ENCODE data around the gene EPHA8.
A peak's percentile ranks its signal among the peaks of the same experiment; 100 is the strongest.

The EPHA8 gene

GRCh38 chr1:22588899-22589422 lies 25.7 kb downstream of the EPHA8 start:
- no peak for DNase-seq

- DNase-seq: no peak
These were observed 28.3 kb downstream of the EPHA8 start for GRCh38 chr1:22591576-22591975.

- no peak for DNase-seq
These were observed 28.8 kb downstream of the EPHA8 start for GRCh38 chr1:22592051-22592450.

- DNase-seq: no peak
These were observed 29.9 kb downstream of the EPHA8 start for GRCh38 chr1:22592919-22593790.

GRCh38 chr1:22594396-22594795 lies 31.1 kb downstream of the EPHA8 start:
- DNase-seq: no peak

- DNase-seq: no peak
These were observed 31.8 kb downstream of the EPHA8 start for GRCh38 chr1:22595108-22595507.

- no peak for DNase-seq
These were observed 34.1 kb downstream of the EPHA8 start for GRCh38 chr1:22597301-22597965.

- no peak for DNase-seq
These were observed 34.7 kb downstream of the EPHA8 start for GRCh38 chr1:22597996-22598395.

- DNase-seq: no peak
These were observed 35.4 kb downstream of the EPHA8 start for GRCh38 chr1:22598736-22599135.

- no peak for DNase-seq
These were observed 37.0 kb downstream of the EPHA8 start for GRCh38 chr1:22600071-22600816.

- no peak for DNase-seq
These were observed 37.7 kb downstream of the EPHA8 start for GRCh38 chr1:22600817-22601605.

GRCh38 chr1:22601610-22602009 lies 38.3 kb downstream of the EPHA8 start:
- DNase-seq: no peak

GRCh38 chr1:22602060-22602740 lies 38.9 kb downstream of the EPHA8 start:
- no peak for DNase-seq

- DNase-seq: no peak
These were observed 42.9 kb downstream of the EPHA8 start for GRCh38 chr1:22606161-22606560.

GRCh38 chr1:22607154-22607553 lies 43.9 kb downstream of the EPHA8 start:
- DNase-seq: no peak

GRCh38 chr1:22608361-22608760 lies 45.1 kb downstream of the EPHA8 start:
- DNase-seq: no peak

GRCh38 chr1:22609291-22609690 lies 46.0 kb downstream of the EPHA8 start:
- DNase-seq: no peak

- peak in 4 of 56 donors; percentile 2 to 15 (median 8) for DNase-seq
These were observed 48.2 kb downstream of the EPHA8 start for GRCh38 chr1:22611530-22611947.

GRCh38 chr1:22612671-22613571 lies 49.6 kb downstream of the EPHA8 start:
- DNase-seq: no peak

All from amygdala (tissue), 56 donors.